CD14-positive monocyte (primary cell): ENCODE data around the gene PDLIM5. TPM values are rescaled to one million over a fixed set of nuclear protein-coding genes. Genes with fewer than 3 reads are reported as not detected.

Experiments
- DNase-seq, 3 donors: peaks; one replicate each; pipeline ENCODE4 v3.0.0-alpha.2; 2011 to 2022
- H2AFZ ChIP-seq: 2 replicates; pipeline ENCODE4 v1.6.0; 2012; ENCODE audit warnings: mild to moderate bottlenecking, low read depth, low read length, inconsistent platforms; ENCODE audit not compliant: insufficient read depth, poor library complexity, severe bottlenecking
- H3K27ac ChIP-seq, 2 donors: 1 replicate in 1 of 2; 2 replicates in 1 of 2; pipeline ENCODE4 v1.5.1; 2012 to 2013; ENCODE audit warnings: low read length in 2 of 2, control low read depth in 1 of 2, inconsistent platforms in 1 of 2, low read depth in 1 of 2, mild to moderate bottlenecking in 1 of 2
- H3K27me3 ChIP-seq, 2 donors: one replicate each; pipeline versions ENCODE4 v1.6.0 to v1.6.1; 2011 to 2013; ENCODE audit warnings: low read length in 2 of 2; ENCODE audit not compliant: control insufficient read depth in 2 of 2, insufficient read depth in 2 of 2
- H3K36me3 ChIP-seq, 2 donors: replicated peaks in 1 of 2; 1 replicate in 1 of 2; 2 replicates in 1 of 2; pipeline versions ENCODE4 v1.5.1 to v1.6.1; 2012 to 2013; ENCODE audit warnings: low read length in 2 of 2, control low read depth in 1 of 2, inconsistent platforms in 1 of 2, mild to moderate bottlenecking in 1 of 2; ENCODE audit not compliant: insufficient read depth in 2 of 2, control insufficient read depth in 1 of 2
- H3K4me1 ChIP-seq, 2 donors: 1 replicate in 1 of 2; 2 replicates in 1 of 2; pipeline versions ENCODE4 v1.5.1 to v1.6.1; 2012 to 2013; ENCODE audit warnings: low read length in 2 of 2, control low read depth in 1 of 2, inconsistent platforms in 1 of 2, mild to moderate bottlenecking in 1 of 2, moderate library complexity in 1 of 2; ENCODE audit not compliant: insufficient read depth in 2 of 2, control insufficient read depth in 1 of 2
- H3K4me2 ChIP-seq: replicated peaks from 2 replicates; pipeline ENCODE3; 2012; ENCODE audit warnings: low read length, moderate library complexity, mild to moderate bottlenecking; ENCODE audit not compliant: poor library complexity, severe bottlenecking; ENCODE audit errors: extremely low read depth
- H3K4me3 ChIP-seq, 3 experiments: fragments of 200-600 bp in 1 of 3; sonication (generic) in 1 of 3; replicated peaks in 1 of 3; 1 replicate in 2 of 3; 2 replicates in 1 of 3; pipeline ENCODE4 v1.5.1; 2011 to 2013; ENCODE audit warnings: low read length in 3 of 3, mild to moderate bottlenecking in 3 of 3, control low read depth in 2 of 3, low read depth in 2 of 3, inconsistent platforms in 1 of 3, moderate library complexity in 1 of 3
- H3K79me2 ChIP-seq: 2 replicates; pipeline ENCODE4 v1.6.0; 2012; ENCODE audit warnings: mild to moderate bottlenecking, control low read depth, inconsistent platforms, low read length, moderate library complexity; ENCODE audit not compliant: insufficient read depth
- H3K9ac ChIP-seq: 2 replicates; pipeline ENCODE4 v1.6.0; 2017; ENCODE audit warnings: low read length, mild to moderate bottlenecking; ENCODE audit not compliant: insufficient read depth, poor library complexity, severe bottlenecking
- H3K9me3 ChIP-seq, 2 donors: replicated peaks in 1 of 2; 1 replicate in 1 of 2; 2 replicates in 1 of 2; pipeline versions ENCODE4 v1.5.1 to v1.6.1; 2012 to 2013; ENCODE audit warnings: low read length in 2 of 2, control low read depth in 1 of 2; ENCODE audit not compliant: control insufficient read depth in 1 of 2, insufficient read depth in 1 of 2
- H4K20me1 ChIP-seq: 2 replicates; pipeline ENCODE4 v1.6.0; 2012; ENCODE audit warnings: mild to moderate bottlenecking, low read length, control low read depth, moderate library complexity; ENCODE audit not compliant: insufficient read depth
- H3K27ac Mint-ChIP-seq, 7 donors: one replicate each; pipeline ENCODE4 v1.8.0; 2020; ENCODE audit warnings: mild to moderate bottlenecking in 7 of 7, mixed read lengths in 7 of 7, moderate library complexity in 6 of 7, inconsistent platforms in 2 of 7
- H3K27me3 Mint-ChIP-seq, 3 donors: one replicate each; pipeline ENCODE4 v1.8.0; 2021 to 2022; ENCODE audit warnings: low read depth in 3 of 3, mild to moderate bottlenecking in 3 of 3, mixed read lengths in 3 of 3, moderate library complexity in 3 of 3, inconsistent platforms in 1 of 3
- H3K36me3 Mint-ChIP-seq, 2 donors: one replicate each; pipeline ENCODE4 v1.8.0; 2020; ENCODE audit warnings: mixed read lengths in 2 of 2, inconsistent platforms in 1 of 2, mild to moderate bottlenecking in 1 of 2
- H3K4me1 Mint-ChIP-seq: one replicate; pipeline ENCODE4 v1.8.0; 2020; ENCODE audit warnings: mild to moderate bottlenecking, mixed read lengths
- H3K4me3 Mint-ChIP-seq, 2 donors: one replicate each; pipeline ENCODE4 v1.8.0; 2020; ENCODE audit warnings: mild to moderate bottlenecking in 2 of 2, mixed read lengths in 2 of 2, moderate library complexity in 1 of 2
- H3K9me3 Mint-ChIP-seq, 7 donors: one replicate each; pipeline ENCODE4 v1.8.0; 2020 to 2022; ENCODE audit warnings: mixed read lengths in 7 of 7, mild to moderate bottlenecking in 6 of 7, moderate library complexity in 6 of 7, inconsistent platforms in 2 of 7
- CTCF ChIP-seq: fragments of 200-600 bp; IDR thresholded peaks from one replicate; pipeline ENCODE4 v1.8.0; 2022; ENCODE audit warnings: antibody characterized with exemption, mild to moderate bottlenecking
- WGBS: methylation state at CpG from one replicate; pipeline ENCODE4 v1.1.5; 2013; ENCODE audit warnings: missing lambda C conversion rate; ENCODE audit not compliant: insufficient coverage; 5-methylcytosine and 5-hydroxymethylcytosine counted together
- intact Hi-C, 2 donors: fragments of 100-400 bp; cut with micrococcal nuclease; formaldehyde crosslinking; loops; one replicate each; pipeline versions ENCODE4 v1.15.0 to v1.15.1; 2023
- polyA plus RNA-seq, 3 donors: library from polyadenylated mRNA; depleted of rRNA in 1 of 3; unstranded in 2 of 3; stranded (reverse) in 1 of 3; fragments of 300-500 nt in 2 of 3; fragments of >200 nt in 1 of 3; fragmentation: Illumina TruSeq in 2 of 3; gene quantifications; 1 replicate in 2 of 3; 2 replicates in 1 of 3; pipeline ENCODE4 v1.2.3, GENCODE V29; 2012 to 2021

The PDLIM5 gene
- polyA plus RNA-seq, 3 donors: 75.3 to 105 (median 80.9) TPM

- H3K27ac ChIP-seq: no peak overlapping the region
- no peaks in the 10 kb centered on the region for H3K4me1 ChIP-seq
- H3K36me3 Mint-ChIP-seq: no peaks in the 10 kb centered on the region
- no peak overlapping the region for H3K27ac Mint-ChIP-seq
- WGBS: no CpG with 5 or more reads among the region's 5 CpGs
- H3K79me2 ChIP-seq: no peaks in the 10 kb centered on the region
- no peaks in the 10 kb centered on the region for H3K27me3 Mint-ChIP-seq
- no peaks in the 10 kb centered on the region for H3K4me1 Mint-ChIP-seq
- H3K4me3 Mint-ChIP-seq: no peak overlapping the region
- no peak overlapping the region for H2AFZ ChIP-seq
- H4K20me1 ChIP-seq: no peaks in the 10 kb centered on the region
- no peak for TF ChIP-seq CTCF
- intact Hi-C loops: no loop called here
- H3K9me3 ChIP-seq: no peaks in the 10 kb centered on the region
- H3K9ac ChIP-seq: no peak overlapping the region
- no peak overlapping the region for H3K4me2 ChIP-seq
- H3K9me3 Mint-ChIP-seq: peaks cover 2 to 16% (median 7%) of the 10 kb centered on the region in 7 donors
- H3K27me3 ChIP-seq: no peaks in the 10 kb centered on the region
- no peak for DNase-seq
- H3K4me3 ChIP-seq: no peak overlapping the region
- H3K36me3 ChIP-seq: no peaks in the 10 kb centered on the region
Measured at GRCh38 chr4:94711635-94712034, 259.9 kb downstream of the PDLIM5 start.

- H3K4me2 ChIP-seq: no peak overlapping the region
- no CpG with 5 or more reads among the region's 5 CpGs for WGBS
- no peaks in the 10 kb centered on the region for H3K9me3 ChIP-seq
- H2AFZ ChIP-seq: no peak overlapping the region
- Mint-ChIP-seq H3K4me3 (no peak overlapping the region), H3K36me3 (no peaks in the 10 kb centered on the region), H3K4me1 (no peaks in the 10 kb centered on the region), H3K9me3 (peaks cover 1 to 10% (median 5%) of the 10 kb centered on the region in 7 donors), H3K27me3 (peaks cover 0 to 3% (median 1%) of the 10 kb centered on the region in 3 donors), H3K27ac (no peak overlapping the region)
- H3K4me3 ChIP-seq: no peak overlapping the region
- no peaks in the 10 kb centered on the region for H3K36me3 ChIP-seq
- H3K27ac ChIP-seq: no peak overlapping the region
- no peaks in the 10 kb centered on the region for H4K20me1 ChIP-seq
- no peak for TF ChIP-seq CTCF
- no peaks in the 10 kb centered on the region for H3K27me3 ChIP-seq
- intact Hi-C loops: no loop called here
- no peak overlapping the region for H3K9ac ChIP-seq
- no peaks in the 10 kb centered on the region for H3K4me1 ChIP-seq
- H3K79me2 ChIP-seq: no peaks in the 10 kb centered on the region
- DNase-seq: no peak
Measured at GRCh38 chr4:94714365-94715160, 262.8 kb downstream of the PDLIM5 start.
